Fibroblast of peridontal ligament (primary cell): ENCODE measurements around the gene DIO2.

Experiments used
- DNase-seq: peaks from one replicate; pipeline ENCODE4 v3.0.0-alpha.2; 2010; ENCODE audit errors: extremely low read depth

DIO2 gene

GRCh38 chr14:80167793-80168448, 43.4 kb downstream of the DIO2 start:
- no peak for DNase-seq

- peak; percentile 31 for DNase-seq
Measured at GRCh38 chr14:80164991-80165721, 46.1 kb downstream of the DIO2 start.

DNA sequence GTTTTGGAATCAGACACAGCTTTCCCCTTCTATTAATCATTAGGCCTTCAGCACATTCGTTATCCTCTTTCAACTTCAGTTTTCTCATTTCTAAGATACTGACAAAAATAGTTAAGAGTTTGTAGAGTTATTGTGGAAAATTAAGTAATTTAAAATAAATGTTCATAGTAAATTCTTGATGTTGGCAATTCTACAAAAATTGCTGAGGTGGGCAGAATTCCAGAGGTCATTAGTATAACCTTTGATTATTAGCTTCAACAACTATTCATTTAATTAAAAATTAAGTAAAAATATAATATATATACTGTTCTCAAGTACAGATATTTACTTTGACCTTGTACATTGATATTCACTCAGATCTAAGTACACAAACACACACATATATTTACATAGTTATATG, 58.5 kb downstream of the DIO2 start:
- no peak for DNase-seq

DNA sequence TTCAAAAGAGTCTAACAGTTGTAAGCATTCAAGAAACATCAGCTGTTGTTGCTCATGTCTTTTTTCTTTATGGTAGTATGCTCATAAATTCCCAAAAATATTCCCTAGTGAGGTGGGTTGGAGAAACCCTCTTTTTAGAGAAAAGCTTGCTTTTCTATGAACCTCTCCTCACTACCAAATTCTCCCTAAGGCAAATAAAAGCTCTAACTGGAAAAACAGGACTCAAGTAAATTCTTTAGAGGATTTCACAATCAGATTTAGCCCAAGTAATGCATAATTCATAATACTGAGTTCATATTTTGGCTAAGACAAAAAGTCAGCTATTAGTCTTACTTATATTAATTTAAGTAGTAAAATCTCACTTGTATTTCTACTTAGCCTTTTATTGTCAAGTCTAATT, 59.1 kb downstream of the DIO2 start:
- DNase-seq: no peak

- no peak for DNase-seq
Measured at GRCh38 chr14:80150301-80150700, 61.0 kb downstream of the DIO2 start.
